Neural progenitor cell (in vitro differentiated cells): ENCODE measurements around the gene TBC1D9.

Experiments used
- CTCF ChIP-seq: fragments of 200-600 bp; sonication (generic); IDR thresholded peaks from 2 replicates; pipeline ENCODE4 v1.5.1; 2017; ENCODE audit warnings: antibody characterized with exemption, mild to moderate bottlenecking
- EZH2 ChIP-seq: fragments of 200-600 bp; sonication (generic); IDR thresholded peaks from 2 replicates; pipeline ENCODE4 v1.6.1; 2017; ENCODE audit warnings: antibody characterized with exemption, mild to moderate bottlenecking, moderate library complexity

GRCh38 chr4:140729344-140730049 is 26.7 kb downstream of the TBC1D9 start:
- no peak for TF ChIP-seq CTCF
- TF ChIP-seq EZH2, result no peak
